Measurements from ENCODE around the gene XAGE2.

Gene XAGE2

GRCh38 chrX:52422884-52423283, 54.1 kb downstream of the XAGE2 start:
- no peak for DNase-seq (ENCODE audit: extremely low read depth in 1 of 2, low read depth in 1 of 2)

GRCh38 chrX:52424656-52425055, 55.8 kb downstream of the XAGE2 start:
- DNase-seq (ENCODE audit: extremely low read depth in 1 of 2, low read depth in 1 of 2), result no peak
